Islet of Langerhans (tissue), 1 donor: ENCODE results near the gene AHDC1.
A peak's percentile ranks its signal among the peaks of the same experiment; 100 is the strongest.
"Not testable (repeated sequence)": the region's sequence is repeated elsewhere in the genome, so short reads cannot be mapped to it uniquely, and the experiment has no call there.

Experiments
- FAIRE-seq: peaks from one replicate; lab custom pipeline; 2011; peaks lifted over from hg19 to GRCh38; lab: Jason Lieb, UNC

Gene AHDC1

DNA sequence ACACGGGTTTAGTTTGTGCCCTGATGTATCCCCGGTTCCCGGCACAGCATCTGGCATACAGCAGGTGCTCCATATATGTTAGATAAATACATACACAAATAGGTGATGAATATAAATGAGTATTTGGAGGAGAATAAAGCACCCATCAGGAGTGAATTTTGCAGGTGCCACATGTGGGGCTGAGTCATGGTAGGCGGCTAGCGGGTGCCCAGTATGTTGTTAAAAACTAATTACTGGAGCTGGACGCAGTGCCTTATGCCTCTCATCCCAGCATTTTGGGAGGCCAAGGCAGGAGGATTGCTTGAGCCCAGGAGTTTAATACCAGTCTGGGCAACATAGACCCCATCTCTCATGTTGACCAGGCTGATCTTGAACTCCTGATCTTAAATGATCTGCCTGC is 97.2 kb downstream of the AHDC1 start:
- no peak for FAIRE-seq

DNA sequence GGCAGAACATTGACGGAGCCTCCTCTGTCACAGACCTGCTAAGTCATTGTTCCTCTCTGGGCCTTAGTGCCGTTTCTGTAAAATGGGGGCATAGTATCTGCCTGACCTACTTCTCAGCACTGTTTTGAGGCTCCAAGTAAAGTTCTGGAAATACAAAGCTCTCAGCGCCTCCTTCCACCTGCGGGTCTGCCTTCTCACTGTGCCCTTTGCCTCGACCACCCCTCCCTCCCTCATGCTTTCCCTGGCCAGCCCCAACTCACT is 98.6 kb downstream of the AHDC1 start:
- FAIRE-seq: no peak

DNA sequence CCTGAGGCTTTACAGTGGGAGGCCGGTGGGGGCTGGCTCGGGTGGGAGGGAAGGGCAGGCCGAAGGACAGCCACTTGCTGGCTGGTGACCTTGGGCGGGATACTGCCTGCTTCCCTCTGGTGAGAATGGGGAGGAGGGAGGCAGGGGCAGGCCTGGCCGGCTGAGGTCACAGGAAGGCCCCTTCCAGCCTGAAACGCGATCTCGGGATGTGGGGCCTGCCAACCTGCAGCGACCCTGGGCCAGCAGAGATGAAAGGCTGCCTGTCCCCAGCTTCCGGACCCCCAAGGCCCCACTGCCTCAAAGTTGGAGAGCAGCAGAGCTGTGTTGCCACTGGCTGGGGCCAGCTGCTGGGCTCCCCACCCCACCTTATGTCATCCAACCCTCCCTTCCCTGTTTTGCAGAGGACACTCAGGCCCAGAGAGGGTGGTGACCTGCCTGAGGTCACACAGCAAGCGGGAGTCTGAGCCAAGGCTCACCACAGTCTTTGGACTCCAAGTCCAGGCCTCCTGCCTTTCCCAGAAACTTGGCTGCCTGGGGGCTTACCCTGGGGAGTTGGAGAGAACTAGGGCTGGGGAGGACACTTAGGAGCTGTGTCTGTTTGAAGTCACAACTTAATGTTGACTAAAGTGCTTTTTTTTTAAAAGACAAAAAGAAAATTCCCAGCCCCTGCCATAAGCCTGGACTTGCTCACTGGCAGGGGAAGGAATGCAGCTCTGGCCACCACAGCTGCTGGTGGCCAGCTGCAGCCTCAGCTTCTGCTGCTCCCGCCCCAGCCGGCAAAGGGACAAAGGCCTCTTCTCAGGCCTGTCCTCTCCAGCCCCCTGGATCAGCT is 99.1 kb downstream of the AHDC1 start:
- FAIRE-seq: no peak

DNA sequence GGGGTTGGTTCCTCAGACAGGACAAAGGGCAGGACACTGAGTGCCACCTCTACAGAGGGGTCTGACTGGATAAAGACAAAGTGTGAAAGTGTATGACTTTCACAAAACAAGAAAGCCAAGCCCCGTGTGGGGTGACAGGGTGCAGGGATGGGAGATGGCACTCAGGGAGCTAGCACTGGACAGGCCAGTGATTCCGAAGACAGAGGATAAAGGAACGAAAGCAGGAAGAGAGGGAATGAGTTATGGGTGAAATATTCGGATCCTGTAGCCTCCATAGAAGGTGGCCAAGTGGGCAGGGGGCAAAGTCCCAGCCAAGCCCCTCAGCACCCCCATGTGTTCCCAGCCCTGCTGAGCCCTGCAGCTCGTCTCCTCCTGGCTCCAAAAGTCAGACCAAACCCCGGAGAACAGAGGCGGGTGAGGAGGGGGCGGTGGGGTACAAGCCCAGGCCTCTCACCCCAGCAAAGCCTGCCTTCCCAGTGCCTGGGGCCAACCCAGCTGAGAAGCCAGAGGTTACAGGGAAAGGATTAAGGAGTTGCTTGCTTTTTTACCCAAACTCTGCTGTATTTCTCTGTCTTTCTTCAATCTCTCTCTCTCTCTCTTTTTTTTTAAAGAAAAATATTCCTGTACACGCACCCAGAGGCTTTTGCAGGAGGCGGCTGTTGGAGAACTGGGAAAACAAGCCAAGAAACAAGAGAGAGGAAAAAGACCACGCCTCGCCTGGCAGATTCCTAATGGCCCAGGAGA is 99.9 kb downstream of the AHDC1 start:
- no peak for FAIRE-seq

DNA sequence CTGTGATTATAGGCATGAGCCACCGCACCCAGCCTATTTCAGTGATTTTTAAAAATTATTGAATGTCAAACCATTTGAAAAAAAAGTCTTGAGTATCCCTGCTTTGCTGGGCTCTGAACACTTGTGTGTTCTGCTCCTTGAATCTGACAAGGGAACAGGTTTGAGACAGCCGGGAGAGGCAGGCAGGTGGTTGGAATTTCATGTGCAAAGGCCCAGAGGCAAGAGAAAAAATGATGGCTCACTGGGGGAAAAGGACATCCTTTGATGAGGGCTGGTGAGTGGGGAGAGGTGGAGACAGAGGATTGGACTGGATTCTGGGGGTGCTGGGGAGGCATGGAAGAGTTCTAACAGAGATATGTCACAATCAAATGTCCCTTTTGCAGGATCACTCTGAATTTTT is 100.9 kb downstream of the AHDC1 start:
- FAIRE-seq: no peak

DNA sequence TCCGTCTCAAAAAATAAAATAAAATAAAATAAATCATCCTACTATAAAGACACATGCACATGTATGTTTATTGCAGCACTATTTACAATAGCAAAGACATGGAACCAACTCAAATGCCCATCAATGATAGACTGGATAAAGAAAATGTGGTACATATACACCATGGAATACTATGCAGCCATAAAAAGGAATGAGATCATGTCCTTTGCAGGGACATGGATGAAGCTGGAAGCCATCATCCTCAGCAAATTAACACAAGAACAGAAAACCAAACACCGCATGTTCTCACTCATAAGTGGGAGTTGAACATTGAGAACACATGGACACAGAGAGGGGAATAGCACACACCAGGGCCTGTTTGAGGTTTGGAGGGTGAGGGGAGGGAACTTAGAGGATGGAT is 102.8 kb downstream of the AHDC1 start:
- not testable (repeated sequence) for FAIRE-seq

DNA sequence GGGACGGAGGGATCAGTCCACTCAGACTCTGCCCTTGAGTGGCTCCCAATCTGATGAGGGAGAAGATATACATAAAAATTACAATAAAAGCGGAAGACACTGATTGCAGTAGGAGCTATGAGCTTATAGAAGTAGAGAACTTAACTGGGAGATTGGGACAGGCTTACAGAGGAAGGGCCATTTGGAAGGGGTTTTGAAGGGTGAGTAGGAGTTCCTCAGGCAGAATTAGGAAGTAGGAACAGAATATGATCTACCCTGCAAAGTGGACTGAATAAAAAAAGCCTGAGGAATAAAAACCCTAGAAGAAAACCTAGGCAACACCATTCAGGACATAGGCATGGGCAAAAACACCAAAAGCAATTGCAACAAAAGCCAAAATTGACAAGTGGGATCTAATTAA is 104.8 kb downstream of the AHDC1 start:
- FAIRE-seq: no peak

DNA sequence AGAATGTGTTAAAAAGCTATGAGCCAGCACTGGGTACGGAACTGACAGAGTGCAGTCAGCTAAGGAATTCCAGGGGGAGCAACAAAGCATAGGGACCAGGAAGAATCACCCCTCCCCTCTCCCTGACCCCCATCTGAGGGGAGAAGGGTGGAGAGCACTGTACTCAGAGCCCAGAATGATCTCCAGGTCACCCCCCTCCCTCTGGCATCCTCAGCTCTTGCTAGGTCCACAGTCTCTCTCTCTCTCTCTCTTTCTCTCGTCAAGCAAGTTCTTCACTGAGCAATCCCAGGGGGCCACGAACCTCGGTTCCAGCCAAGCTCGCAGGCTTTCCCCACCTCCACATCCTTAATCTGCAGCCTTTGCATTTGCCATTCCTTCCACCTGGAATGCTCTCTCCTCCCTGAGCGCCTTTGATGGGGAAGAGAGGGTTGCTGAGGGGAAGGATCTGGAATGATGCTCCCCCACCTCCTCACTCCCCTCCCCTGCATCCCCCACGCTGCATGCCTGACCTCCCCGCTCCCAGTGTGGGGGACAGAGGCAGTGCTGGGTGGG is 107.3 kb downstream of the AHDC1 start:
- FAIRE-seq: no peak

DNA sequence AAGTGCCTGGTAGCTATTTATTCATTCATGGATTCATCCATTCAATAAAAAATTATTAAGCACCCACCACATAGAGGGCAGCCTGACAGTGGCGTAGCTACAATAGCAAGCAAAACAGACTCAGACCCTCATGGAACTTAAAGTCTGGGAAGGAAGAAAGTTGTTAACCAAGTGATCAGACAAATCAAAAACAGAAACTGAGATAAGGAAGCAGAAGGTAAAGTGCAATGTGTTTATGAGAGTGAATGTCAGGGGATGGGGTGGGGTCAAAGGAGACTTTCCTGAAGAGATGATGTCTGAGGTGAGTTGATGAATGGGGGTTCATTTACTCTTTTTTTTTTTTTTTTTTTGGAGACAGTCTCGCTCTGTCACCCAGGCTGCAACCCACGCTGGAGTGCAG is 111.1 kb downstream of the AHDC1 start:
- FAIRE-seq: no peak

DNA sequence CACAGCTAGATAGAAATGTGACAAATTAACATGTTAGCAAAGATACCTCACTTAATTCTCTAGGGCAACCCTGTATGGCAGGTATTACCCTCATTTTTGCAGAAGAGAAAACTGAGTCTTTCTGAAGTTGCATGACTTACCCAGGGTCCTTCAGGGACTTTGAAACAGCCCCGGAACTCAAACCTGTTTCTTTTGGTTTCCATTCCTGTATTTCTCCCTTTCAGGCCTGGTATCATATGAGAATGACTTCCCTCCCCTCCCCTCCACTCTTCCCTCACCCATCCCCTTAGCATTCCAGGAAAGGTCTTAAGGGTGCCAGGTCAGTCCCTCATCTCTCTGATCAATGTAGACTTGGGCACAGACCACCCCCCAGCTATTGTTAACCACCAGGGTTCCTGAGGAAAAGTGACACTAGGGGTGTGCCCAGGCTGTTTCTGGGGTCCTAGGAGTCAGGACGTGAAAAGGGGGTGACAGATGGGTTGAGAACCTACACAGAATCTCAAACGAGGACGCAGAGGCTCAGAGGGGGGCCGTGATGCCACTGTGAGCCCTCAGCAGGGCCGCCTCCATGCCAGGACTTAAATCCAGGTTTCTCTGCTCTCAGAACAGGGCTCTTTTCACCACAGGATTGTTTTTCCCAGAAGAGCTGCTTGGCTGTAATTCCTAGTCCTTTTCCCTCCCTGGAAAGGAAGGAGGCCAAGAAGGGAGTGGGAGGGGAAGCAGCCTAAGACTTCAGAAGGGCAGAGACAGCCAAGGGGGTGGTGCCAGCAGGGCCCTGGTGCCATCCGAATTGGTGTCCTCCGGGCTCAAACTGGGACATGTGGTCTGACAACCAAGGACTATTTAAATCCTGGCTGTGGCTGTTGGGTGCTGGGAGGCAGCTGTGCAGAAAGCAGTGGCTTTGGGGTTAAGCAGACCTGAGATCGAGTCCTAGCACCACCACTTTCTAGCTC is 111.9 kb downstream of the AHDC1 start:
- FAIRE-seq: no peak

DNA sequence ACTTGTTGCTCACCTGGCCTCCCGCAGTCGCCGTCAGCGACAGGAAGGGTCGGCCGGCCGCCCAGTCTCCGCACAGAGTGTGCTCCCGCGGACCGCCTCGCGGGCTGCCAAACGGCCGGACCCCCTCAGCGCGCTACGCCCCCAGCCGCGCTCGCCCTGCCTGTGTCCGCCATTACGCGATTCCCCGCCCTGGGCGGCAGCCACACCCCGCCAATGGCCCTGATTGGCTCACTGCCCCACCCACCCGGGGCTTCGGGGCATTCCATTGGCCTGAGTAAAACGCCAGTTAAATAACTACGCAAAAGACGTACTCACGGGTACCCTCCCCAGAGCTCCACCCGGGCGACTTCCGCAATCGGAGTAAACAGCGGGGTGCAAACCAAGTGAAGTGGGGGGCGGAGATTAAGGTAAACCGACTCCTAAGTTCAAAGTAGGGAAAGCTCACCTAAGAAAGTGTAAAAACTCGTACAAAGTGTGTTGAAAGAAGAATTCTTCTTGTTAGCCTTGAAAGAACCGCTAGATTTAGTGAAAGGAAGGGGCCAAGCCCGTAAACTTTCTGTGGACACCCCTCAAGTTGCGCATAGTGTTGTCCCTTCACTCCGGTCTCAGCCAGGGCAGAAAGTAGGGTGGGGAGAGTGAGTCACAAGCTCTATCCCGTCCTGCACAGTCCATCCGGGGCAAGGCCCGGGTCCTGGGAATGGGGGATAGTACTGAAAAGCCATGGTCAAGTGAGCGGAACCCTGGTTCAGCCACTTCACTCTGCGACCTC is 113.8 kb downstream of the AHDC1 start, which contains the start of gene WASF2:
Gene WASF2, minus strand, starts transcription at position 195 of the 769 bp plus-strand sequence. CDS start 61,277 bp downstream, outside the sequence.
- peak; percentile 90 for FAIRE-seq

DNA sequence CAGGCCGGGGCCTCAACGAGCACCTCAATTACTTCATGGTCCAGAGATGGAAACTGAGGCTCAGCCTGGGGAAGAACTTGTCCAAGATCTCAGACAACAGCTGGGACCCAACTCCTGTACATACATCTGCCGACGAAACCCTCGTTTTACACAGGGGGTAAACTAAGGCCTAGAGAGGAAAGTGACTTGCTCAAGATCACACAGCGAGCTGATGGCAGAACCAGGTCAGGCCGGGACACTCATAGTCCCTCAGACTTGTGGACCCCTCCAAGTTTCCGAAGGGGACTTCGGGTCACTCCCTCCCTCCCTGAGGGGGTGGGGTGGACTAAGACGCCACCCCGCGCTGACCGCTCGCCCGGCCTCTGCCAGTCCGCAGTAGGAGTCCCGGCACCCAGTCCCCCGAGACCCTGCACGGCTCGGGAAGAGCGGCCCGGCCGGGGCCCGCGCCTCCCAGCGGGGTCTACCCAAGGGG is 114.4 kb downstream of the AHDC1 start:
- no peak for FAIRE-seq

DNA sequence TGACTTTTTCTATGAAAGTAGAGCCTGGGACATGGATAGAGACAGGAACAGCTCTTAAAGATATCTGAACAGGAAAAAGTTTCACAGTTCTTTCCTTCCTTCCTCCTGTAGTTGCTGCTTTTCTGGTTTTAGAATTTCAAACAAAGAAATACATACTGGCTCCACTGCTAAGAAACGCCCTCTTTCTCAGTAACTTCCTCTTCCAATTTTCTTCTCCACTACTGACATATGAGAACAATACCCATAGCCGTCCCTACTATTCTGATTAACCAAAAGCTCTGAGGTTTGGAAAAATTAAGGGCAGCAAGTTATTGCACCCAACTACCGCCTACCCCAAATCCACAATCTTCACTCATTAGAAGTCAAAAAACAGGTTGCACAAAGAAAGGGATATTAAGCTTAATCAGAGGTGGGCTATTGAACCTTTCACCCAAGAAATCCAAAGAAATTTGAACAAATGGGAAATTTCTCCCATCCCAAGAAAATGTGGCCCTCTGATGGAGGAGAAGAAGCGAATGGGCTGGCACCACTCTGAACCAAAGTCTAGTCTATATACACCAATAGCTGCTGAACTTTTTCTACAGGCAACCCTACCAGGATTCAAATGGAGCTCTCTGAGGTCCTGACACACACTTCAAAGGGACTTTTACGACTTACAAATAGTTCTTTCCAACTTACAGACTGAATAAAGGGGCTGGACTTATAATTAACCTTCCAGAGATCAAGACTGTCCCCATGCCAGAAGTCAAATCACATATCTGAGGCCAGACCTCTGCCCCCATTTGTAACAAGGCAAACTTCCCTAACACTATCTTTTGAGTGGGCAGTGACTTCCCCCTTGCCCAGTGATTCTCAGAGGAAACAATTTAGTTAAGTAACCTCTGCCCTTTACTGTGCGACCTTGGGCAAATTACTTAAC is 115.7 kb downstream of the AHDC1 start:
- FAIRE-seq: no peak

DNA sequence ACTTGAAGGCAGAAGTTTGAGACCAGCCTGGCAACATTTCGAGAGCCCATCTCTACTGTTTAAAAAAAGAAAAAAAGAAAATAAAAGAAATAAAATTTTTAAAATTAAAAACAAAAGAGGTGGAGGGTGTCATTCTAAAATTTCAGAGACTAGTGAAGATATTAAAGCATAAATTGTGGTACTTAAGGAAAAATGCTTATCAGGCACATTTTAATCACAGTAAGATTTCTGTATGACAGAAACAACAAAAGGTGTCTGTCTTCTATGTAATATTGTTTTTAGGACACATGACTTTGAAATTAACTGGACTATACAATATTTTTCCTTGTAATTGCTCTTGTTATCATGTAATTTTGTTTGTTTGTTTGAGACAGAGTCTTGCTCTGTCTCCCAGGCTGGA is 118.6 kb downstream of the AHDC1 start:
- no peak for FAIRE-seq
